Measurements from ENCODE around the gene SPCS1. TPM values are rescaled to one million over a fixed set of nuclear protein-coding genes. Genes with fewer than 3 reads are reported as not detected.

SPCS1 gene
- total RNA-seq, 4 donors from 2014 or later = 80.4 to 134 (median 101) TPM

DNA sequence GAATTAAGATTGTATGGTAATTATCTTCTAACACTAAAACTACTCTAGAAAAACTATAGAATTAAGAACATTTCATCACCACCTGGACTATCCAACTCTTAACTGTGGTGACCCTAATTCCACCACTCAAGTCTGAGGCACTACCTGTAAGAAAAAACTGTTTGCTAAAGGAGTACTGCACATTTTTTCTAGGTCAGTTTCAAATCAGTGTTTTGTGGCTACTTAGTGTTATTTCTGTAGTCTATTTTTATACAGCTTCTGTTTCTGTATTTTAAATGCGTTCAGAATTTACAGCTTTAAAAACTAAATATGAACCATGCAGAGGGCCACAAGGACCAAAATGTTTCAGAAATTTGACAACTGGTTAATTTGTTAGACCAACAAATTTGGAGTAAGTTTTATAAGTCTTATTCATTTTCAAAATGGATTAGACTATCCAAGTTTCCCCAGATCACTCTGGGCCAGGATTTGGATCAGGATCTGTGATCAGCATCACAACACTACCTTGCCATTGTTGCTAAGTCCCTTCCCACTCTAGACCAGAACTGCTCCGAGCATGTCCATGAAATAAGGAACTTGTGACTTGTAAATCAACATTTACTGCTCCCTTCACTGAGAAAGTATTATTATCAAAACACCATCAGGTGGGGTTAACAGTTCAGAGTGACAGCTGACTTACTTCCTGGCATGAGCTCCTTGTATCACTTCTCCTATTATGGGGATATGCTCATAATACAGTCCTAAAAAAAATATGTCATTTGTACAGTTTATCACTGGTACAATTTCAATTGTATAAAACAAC, 8.9 kb upstream of the SPCS1 start:
- H3K4me3 ChIP-seq (ENCODE audit: low read depth, poor library complexity, severe bottlenecking) = no peak overlapping the region
- 68 to 81% methylated on average over 2 of the region's 2 CpGs for WGBS, 2 donors
- no peak for DNase-seq (ENCODE audit: low spot score in 2 of 2)
- intact Hi-C loops (cut with DNase I; ENCODE audit: low total_unique reads) = no loop called here
- TF ChIP-seq, protein P1, sequence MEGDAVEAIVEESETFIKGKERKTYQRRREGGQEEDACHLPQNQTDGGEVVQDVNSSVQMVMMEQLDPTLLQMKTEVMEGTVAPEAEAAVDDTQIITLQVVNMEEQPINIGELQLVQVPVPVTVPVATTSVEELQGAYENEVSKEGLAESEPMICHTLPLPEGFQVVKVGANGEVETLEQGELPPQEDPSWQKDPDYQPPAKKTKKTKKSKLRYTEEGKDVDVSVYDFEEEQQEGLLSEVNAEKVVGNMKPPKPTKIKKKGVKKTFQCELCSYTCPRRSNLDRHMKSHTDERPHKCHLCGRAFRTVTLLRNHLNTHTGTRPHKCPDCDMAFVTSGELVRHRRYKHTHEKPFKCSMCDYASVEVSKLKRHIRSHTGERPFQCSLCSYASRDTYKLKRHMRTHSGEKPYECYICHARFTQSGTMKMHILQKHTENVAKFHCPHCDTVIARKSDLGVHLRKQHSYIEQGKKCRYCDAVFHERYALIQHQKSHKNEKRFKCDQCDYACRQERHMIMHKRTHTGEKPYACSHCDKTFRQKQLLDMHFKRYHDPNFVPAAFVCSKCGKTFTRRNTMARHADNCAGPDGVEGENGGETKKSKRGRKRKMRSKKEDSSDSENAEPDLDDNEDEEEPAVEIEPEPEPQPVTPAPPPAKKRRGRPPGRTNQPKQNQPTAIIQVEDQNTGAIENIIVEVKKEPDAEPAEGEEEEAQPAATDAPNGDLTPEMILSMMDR (IDR thresholded peaks at IDR 0.05) = no peak
- TF ChIP-seq POLR2A (IDR thresholded peaks at IDR 0.05) = no peak

DNA sequence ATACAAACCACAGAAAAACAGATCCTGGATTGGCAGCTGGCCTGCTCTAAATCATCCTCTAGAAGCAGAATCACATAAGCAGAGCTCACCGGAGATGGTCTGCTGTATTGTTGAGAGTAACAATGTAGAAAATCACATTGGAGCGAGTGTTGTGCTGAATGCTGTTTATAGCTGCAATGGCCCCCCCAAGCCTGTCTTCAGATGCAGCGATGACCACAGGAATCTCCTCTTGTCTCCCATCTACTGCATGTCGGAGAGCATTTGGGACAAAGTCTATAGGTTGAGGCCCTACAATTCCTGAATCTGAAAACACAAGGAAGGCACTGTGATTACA, 8.3 kb upstream of the SPCS1 start:
- WGBS, 2 donors = 94 to 95% methylated on average over 4 of the region's 4 CpGs

DNA sequence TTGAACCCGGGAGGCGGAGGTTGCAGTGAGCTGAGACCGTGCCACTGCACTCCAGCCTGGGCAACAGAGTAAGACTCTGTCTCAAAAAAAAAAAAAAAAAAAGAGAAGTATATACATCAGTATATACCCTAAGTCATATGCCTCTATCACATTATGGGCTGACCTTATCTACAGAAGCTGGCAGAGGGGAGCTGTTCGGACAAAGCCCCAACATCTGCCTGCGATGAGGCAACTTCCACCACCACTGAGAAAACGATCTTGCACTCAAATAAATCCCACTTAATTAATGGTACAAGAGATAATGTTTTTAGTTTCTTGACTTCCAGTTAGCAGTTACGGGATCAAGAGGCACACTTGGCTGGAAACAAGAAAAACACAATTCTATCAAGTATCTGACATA, 2.6 kb upstream of the SPCS1 start:
- TF ChIP-seq, protein P1 (IDR thresholded peaks at IDR 0.05) = no peak
- no peak for TF ChIP-seq POLR2A (IDR thresholded peaks at IDR 0.05)
- DNase-seq (ENCODE audit: low spot score in 2 of 2) = no peak
- intact Hi-C loops (cut with DNase I; ENCODE audit: low total_unique reads) = no loop called here
- no peak overlapping the region for H3K4me3 ChIP-seq (ENCODE audit: low read depth, poor library complexity, severe bottlenecking)
- 86 to 88% methylated on average over 7 of the region's 7 CpGs for WGBS, 2 donors

More for the DNA sequence above, 8.3 kb upstream of the SPCS1 start:
- intact Hi-C loops (cut with DNase I; ENCODE audit: low total_unique reads) = no loop called here
- no peak for DNase-seq (ENCODE audit: low spot score in 2 of 2)
- no peak overlapping the region for H3K4me3 ChIP-seq (ENCODE audit: low read depth, poor library complexity, severe bottlenecking)
- TF ChIP-seq POLR2A (IDR thresholded peaks at IDR 0.05) = no peak

DNA sequence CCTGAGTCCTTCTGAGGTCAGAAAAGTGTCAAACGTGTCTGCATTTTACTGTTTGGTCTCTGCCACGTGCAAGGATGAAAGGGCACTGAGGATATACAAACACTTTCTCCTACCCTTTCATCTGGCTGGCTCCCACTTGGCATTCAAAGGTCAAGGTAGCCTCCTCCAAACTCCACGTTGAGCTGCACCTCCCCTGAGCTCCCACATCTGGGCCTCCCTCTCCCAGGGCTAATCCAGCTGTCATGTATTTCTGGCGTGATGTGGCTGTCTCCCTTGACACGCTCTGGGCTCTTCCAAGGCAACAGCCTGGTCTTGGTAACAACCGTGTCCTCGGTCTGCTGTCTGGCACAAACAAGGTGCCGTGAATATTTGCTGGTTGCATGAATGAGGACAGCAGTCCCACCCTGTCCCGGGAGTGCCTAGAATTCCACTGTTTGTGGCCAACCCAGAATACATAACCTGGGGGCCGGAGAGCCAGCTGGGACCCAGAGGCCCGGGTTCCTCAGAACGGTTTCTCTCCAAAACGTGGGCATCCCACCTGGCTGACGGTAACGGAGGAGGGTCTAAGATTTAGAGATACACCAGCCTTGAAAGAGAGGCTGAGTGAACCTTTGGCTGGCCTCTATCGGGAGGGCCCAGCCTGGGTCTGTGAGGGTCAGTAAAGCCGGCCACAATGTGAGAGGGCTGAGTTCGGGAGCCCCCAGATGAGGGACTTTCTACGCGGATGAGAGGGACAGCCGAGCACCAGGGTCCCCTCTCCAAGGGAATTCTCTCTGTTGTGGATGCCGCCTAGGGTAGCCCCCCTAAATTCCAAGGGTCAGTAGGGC, 1.1 kb upstream of the SPCS1 start:
- peak in 1 of 2 donors; percentile 25 for DNase-seq (ENCODE audit: low spot score in 2 of 2)
- intact Hi-C loops (cut with DNase I; ENCODE audit: low total_unique reads) = no loop called here
- peak overlapping the region; percentile 63 for H3K4me3 ChIP-seq (ENCODE audit: low read depth, poor library complexity, severe bottlenecking)
- WGBS, 2 donors = 0 to 1% methylated on average over 15 to 22 of the region's 22 CpGs
- TF ChIP-seq, protein P1 (IDR thresholded peaks at IDR 0.05) = no peak
- no peak for TF ChIP-seq POLR2A (IDR thresholded peaks at IDR 0.05)

DNA sequence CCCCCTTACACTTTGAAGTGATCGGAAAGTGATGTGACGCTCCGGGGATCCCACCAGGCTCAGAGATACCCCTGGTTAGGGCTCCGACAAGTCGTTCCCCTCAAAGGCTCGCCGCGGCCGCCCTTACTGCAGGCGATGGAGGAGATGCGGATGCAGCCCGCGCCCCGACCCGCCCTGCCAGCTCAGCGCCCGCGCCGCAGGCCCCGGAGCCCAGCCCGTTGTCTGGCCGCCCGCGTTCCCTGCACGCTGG, 543 bp upstream of the SPCS1 start:
- 0 to 1% methylated on average over 7 to 15 of the region's 25 CpGs for WGBS, 2 donors
- intact Hi-C loops (cut with DNase I; ENCODE audit: low total_unique reads) = no loop called here
- TF ChIP-seq POLR2A (IDR thresholded peaks at IDR 0.05) = no peak
- TF ChIP-seq, protein P1 (IDR thresholded peaks at IDR 0.05) = no peak
- no peak for DNase-seq (ENCODE audit: low spot score in 2 of 2)
- peak overlapping the region; percentile 63 for H3K4me3 ChIP-seq (ENCODE audit: low read depth, poor library complexity, severe bottlenecking)

DNA sequence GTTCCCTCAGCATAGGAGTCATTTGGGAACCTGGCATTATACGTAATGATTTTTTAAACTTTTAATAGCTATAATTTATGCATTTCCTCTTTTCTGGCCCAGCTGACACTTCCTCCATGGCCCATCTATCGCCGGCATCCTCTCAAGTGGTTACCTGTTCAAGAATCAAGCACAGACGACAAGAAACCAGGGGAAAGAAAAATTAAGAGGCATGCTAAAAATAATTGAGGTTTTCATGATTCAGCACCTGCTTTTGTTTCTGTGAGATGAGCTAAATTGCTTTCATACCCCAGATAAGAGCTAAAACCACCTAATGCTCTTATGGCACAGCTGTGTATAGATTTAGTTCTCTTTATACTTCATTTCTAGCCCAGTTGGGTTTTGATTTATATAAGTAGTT, 1.7 kb downstream of the SPCS1 start:
- no peak for DNase-seq (ENCODE audit: low spot score in 2 of 2)
- 76 to 82% methylated on average over 4 of the region's 4 CpGs for WGBS, 2 donors
- TF ChIP-seq POLR2A (IDR thresholded peaks at IDR 0.05) = no peak
- TF ChIP-seq, protein P1 (IDR thresholded peaks at IDR 0.05) = no peak
- intact Hi-C loops (cut with DNase I; ENCODE audit: low total_unique reads) = no loop called here
- no peak overlapping the region for H3K4me3 ChIP-seq (ENCODE audit: low read depth, poor library complexity, severe bottlenecking)

All from lower leg skin (tissue), 4 donors.